Urinary bladder (tissue), 4 donors: ENCODE measurements around the gene NMB. TPM values are rescaled to one million over a fixed set of nuclear protein-coding genes. Genes with fewer than 3 reads are reported as not detected.

Experiments
- DNase-seq: peaks from one replicate; pipeline ENCODE4 v3.0.0-alpha.2; 2015; ENCODE audit errors: extremely low spot score
- H3K27ac ChIP-seq: one replicate; pipeline ENCODE4 v1.5.1; 2013; ENCODE audit warnings: low read depth, mild to moderate bottlenecking, moderate library complexity
- H3K36me3 ChIP-seq: one replicate; pipeline ENCODE4 v1.6.1; 2013; ENCODE audit warnings: mild to moderate bottlenecking, moderate library complexity; ENCODE audit not compliant: insufficient read depth
- H3K4me1 ChIP-seq: one replicate; pipeline ENCODE4 v1.6.1; 2013; ENCODE audit warnings: mild to moderate bottlenecking, moderate library complexity; ENCODE audit not compliant: insufficient read depth
- H3K4me3 ChIP-seq: one replicate; pipeline ENCODE4 v1.5.1; 2013; ENCODE audit warnings: low read depth, low read length
- WGBS: extraction: QIAGEN DNeasy Blood & Tissue Kit; methylation state at CpG from one replicate; pipeline ENCODE4 v1.1.7; 2013; 5-methylcytosine and 5-hydroxymethylcytosine counted together
- polyA plus RNA-seq: library from polyadenylated mRNA; stranded (reverse); fragments of 200-250 nt; gene quantifications from one replicate; pipeline ENCODE4 v1.2.3, GENCODE V29; 2013
- total RNA-seq: library from RNA; depleted of rRNA; stranded (reverse); fragments of >200 nt; gene quantifications from one replicate; pipeline ENCODE4 v1.2.3, GENCODE V29; 2014
- donor health status: healthy with polysubstance abuse.
- donor health status: healthy.

Gene NMB
- total and polyA plus RNA-seq, 2 donors, result 1.6 to 11.3 TPM

- 97% methylated on average over 17 of the region's 17 CpGs for WGBS
- H3K27ac ChIP-seq, result no peak overlapping the region
- no peak for DNase-seq
- H3K4me1 ChIP-seq, result no peaks in the 10 kb centered on the region
- peaks cover 1% of the 10 kb centered on the region for H3K36me3 ChIP-seq
- no peak overlapping the region for H3K4me3 ChIP-seq
Observed at GRCh38 chr15:84621358-84621979, 36.5 kb downstream of the NMB start.

- WGBS, result 98% methylated on average over 8 of the region's 8 CpGs
- H3K36me3 ChIP-seq, result peaks cover 1% of the 10 kb centered on the region
- no peak for DNase-seq
- H3K4me1 ChIP-seq, result no peaks in the 10 kb centered on the region
- H3K4me3 ChIP-seq, result no peak overlapping the region
- no peak overlapping the region for H3K27ac ChIP-seq
Observed at GRCh38 chr15:84620626-84621025, 37.4 kb downstream of the NMB start.

- no peak for DNase-seq
- H3K4me3 ChIP-seq, result no peak overlapping the region
- H3K36me3 ChIP-seq, result peaks cover 1% of the 10 kb centered on the region
- H3K4me1 ChIP-seq, result no peaks in the 10 kb centered on the region
- WGBS, result 88% methylated on average over 3 of the region's 3 CpGs
- H3K27ac ChIP-seq, result no peak overlapping the region
Observed at GRCh38 chr15:84616235-84616634, 41.8 kb downstream of the NMB start.

- no peak for DNase-seq
- Histone ChIP-seq H3K27ac (no peak overlapping the region), H3K4me1 (no peaks in the 10 kb centered on the region), H3K4me3 (no peak overlapping the region), H3K36me3 (no peaks in the 10 kb centered on the region)
- WGBS, result 95% methylated on average over 7 of the region's 7 CpGs
Observed at GRCh38 chr15:84611631-84612030, 46.4 kb downstream of the NMB start.

GRCh38 chr15:84609818-84610525, 48.0 kb downstream of the NMB start:
- H3K36me3 ChIP-seq, result no peaks in the 10 kb centered on the region
- WGBS, result 92% methylated on average over 11 of the region's 11 CpGs
- no peaks in the 10 kb centered on the region for H3K4me1 ChIP-seq
- no peak overlapping the region for H3K4me3 ChIP-seq
- H3K27ac ChIP-seq, result no peak overlapping the region
- DNase-seq, result no peak

DNA sequence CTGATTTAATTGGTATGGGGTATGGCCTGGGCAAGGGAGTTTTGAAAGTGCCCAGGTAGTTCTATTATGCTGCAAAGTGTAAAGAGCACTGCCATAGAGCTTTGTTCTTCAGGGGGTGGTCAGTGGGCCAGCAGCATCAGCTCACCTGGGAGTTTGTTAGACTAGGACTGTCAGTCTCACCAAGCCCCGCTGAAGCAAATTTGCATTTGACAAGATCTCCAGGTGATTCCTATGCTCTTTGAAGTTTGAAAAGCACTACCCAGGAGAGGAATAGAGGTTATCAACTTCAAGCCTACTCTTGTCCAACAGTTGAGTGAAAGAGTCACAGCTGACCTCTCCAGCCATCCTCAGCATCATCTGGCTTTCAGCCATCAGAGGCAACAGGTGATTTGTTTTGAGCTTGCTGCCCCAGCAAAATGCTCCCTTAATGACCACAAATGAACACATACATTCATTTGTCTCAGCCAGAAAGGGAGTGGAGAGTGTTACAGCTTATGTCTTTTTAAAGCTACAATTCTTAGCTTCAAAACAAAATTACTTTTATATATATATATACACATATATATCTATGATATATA, 49.2 kb downstream of the NMB start:
- Histone ChIP-seq H3K4me1 (no peaks in the 10 kb centered on the region), H3K27ac (no peak overlapping the region), H3K4me3 (no peak overlapping the region), H3K36me3 (no peaks in the 10 kb centered on the region)
- 41% methylated on average over 1 of the region's 1 CpG for whole genome bisulfite sequencing
- no peak for DNase-seq

- H3K27ac ChIP-seq, result no peak overlapping the region
- H3K4me1 ChIP-seq, result peaks cover 2% of the 10 kb centered on the region
- H3K4me3 ChIP-seq, result no peak overlapping the region
- WGBS, result 83% methylated on average over 8 of the region's 8 CpGs
- H3K36me3 ChIP-seq, result no peaks in the 10 kb centered on the region
- no peak for DNase-seq
Observed at GRCh38 chr15:84606653-84607120, 51.3 kb downstream of the NMB start.

DNA sequence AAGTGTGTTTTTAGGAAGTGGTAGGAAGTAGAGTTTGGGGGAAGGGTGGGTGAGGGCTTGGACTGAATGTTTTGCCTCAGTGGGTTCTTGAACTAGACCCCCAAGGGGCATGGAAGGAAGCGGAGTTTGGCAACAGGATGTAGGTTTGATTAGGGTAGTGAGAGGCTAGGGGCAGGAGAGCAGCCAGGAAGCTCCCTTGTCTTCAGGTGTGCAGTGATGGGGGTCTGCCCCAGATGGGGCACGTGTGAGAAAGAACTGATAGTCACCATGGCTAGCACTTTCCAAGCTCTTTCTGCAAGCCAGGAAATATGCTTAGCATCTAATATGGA, 52.5 kb downstream of the NMB start:
- no peak overlapping the region for H3K27ac ChIP-seq
- WGBS, result 56% methylated on average over 2 of the region's 2 CpGs

More for the DNA sequence above, 52.5 kb downstream of the NMB start:
- DNase-seq, result no peak
- no peak overlapping the region for H3K4me3 ChIP-seq
- H3K36me3 ChIP-seq, result no peaks in the 10 kb centered on the region
- H3K4me1 ChIP-seq, result peaks cover 2% of the 10 kb centered on the region

Other genes with a start within 250 kb of the NMB start
- gene ZSCAN2, start 57.2 kb downstream of the NMB start, total RNA-seq, result 11.7 TPM
- gene ZSCAN2, start 57.2 kb downstream of the NMB start, polyA plus RNA-seq, result 6.6 TPM
- gene WDR73, start 3.9 kb downstream of the NMB start, total RNA-seq, result 39.1 TPM
- 18.5 TPM for gene WDR73, start 3.9 kb downstream of the NMB start, polyA plus RNA-seq
- gene SEC11A, start 57.9 kb upstream of the NMB start, total RNA-seq, result 152 TPM
- gene SEC11A, start 57.9 kb upstream of the NMB start, polyA plus RNA-seq, result 164 TPM
- 10.2 TPM for gene ZNF592, start 90.4 kb upstream of the NMB start, total RNA-seq
- 12.7 TPM for gene ZNF592, start 90.4 kb upstream of the NMB start, polyA plus RNA-seq
- 7.2 TPM for gene ALPK3, start 159.2 kb upstream of the NMB start, total RNA-seq
- gene ALPK3, start 159.2 kb upstream of the NMB start, polyA plus RNA-seq, result 4.3 TPM
- 0.11 TPM for gene SLC28A1, start 226.5 kb upstream of the NMB start, total RNA-seq
- 0.04 TPM for gene SLC28A1, start 226.5 kb upstream of the NMB start, polyA plus RNA-seq